ENCODE measurements around the gene FGD5. TPM values are rescaled to one million over a fixed set of nuclear protein-coding genes. Genes with fewer than 3 reads are reported as not detected.
A peak's percentile ranks its signal among the peaks of the same experiment; 100 is the strongest.

Gene FGD5
- total and polyA plus RNA-seq, 9 of the 15 experiments (the other 6 are each of a cell fraction or from before 2014, with no cell fraction given): 0.18 TPM; not detected in 8

- TF ChIP-seq NFE2L1 (tag; IDR thresholded peaks at IDR 0.05; ENCODE audit: borderline replicate concordance, low read depth) (no peak), ZNF124 (CRISPR knock-in tag; IDR thresholded peaks at IDR 0.05) (no peak), SMC3 (conservative IDR thresholded peaks at IDR 0.05; ENCODE audit: insufficient read depth, low read depth, low read length) (peak; percentile 54; the same call in 1 of the 2 replicates), RUNX1 (IDR thresholded peaks at IDR 0.05; ENCODE audit: low read depth) (no peak), HBP1 (CRISPR knock-in tag; IDR thresholded peaks at IDR 0.05) (no peak), RAD21 (CRISPR knock-in tag; conservative IDR thresholded peaks at IDR 0.05 in 1 of 2, IDR thresholded peaks at IDR 0.05 in 1 of 2) (peak; percentile 71 to 77), EZH2 (IDR thresholded peaks at IDR 0.05; ENCODE audit: borderline replicate concordance, low read depth, low read length) (no peak), RBM25 (IDR thresholded peaks at IDR 0.05; ENCODE audit: low read depth, low read length, severe bottlenecking) (no peak)
Measured at GRCh38 chr3:14915636-14916222, 97.0 kb downstream of the FGD5 start (continued).

GRCh38 chr3:14918356-14918860, 99.6 kb downstream of the FGD5 start:
- Histone ChIP-seq H3K4me1 (replicated peaks in 1 of 2; ENCODE audit: control insufficient read depth in 2 of 2, insufficient read depth in 2 of 2, low read length in 2 of 2) (peaks cover 0 to 3% of the 10 kb centered on the region in 2 experiments; a peak in 1 of 5 replicates), H2AFZ (ENCODE audit: low read depth, low read length) (no peak overlapping the region), H3K9me3 (replicated peaks; ENCODE audit: control insufficient read depth, insufficient read depth, low read depth, low read length) (no peaks in the 10 kb centered on the region), H4K20me1 (replicated peaks; ENCODE audit: control insufficient read depth, insufficient read depth, low read length) (peaks cover 19% of the 10 kb centered on the region; the same call in 1 of the 2 replicates), H3K36me3 (ENCODE audit: control insufficient read depth, insufficient read depth, low read length) (no peaks in the 10 kb centered on the region), H3K27ac (ENCODE audit: extremely low read depth, low read depth, low read length) (no peak overlapping the region), H3K9ac (ENCODE audit: insufficient read depth in 1 of 2, low read depth in 2 of 2, low read length in 2 of 2) (no peak overlapping the region), H3K4me2 (ENCODE audit: insufficient read depth, low read length) (no peak overlapping the region), H3K4me3 (no peak overlapping the region), H3K27me3 (ENCODE audit: control insufficient read depth in 2 of 2, insufficient read depth in 2 of 2, low read length in 2 of 2) (peaks cover 40 to 68% of the 10 kb centered on the region in 2 experiments), H3K79me2 (ENCODE audit: control insufficient read depth, insufficient read depth, low read length) (no peaks in the 10 kb centered on the region), H3K9me1 (ENCODE audit: control insufficient read depth, insufficient read depth, low read length) (no peaks in the 10 kb centered on the region)
- BruUV-seq (replicated peaks): no TSS peak
- intact Hi-C loops (cut with micrococcal nuclease): no loop called here
- CTCF ChIA-PET (ENCODE audit: low intra/inter-chr PET ratio): no interaction called here
- 2% methylated on average over 13 of the region's 13 CpGs for WGBS (ENCODE audit: insufficient coverage, low coverage, missing lambda C conversion rate)
- no peak for ATAC-seq
- in situ Hi-C loops (cut with MboI): loop anchor here (25.0 kb wide), 2 partner anchors 406 to 1256 kb away; no protein-coding TSS in a partner anchor
- no peak for FAIRE-seq
- POLR2A ChIA-PET: interaction anchor here (0.6 to 1.1 kb wide), 2 partner anchors 10 to 644 kb away, joined by 3 to 5 read pairs; no protein-coding TSS in a partner anchor
- DNase-seq (ENCODE audit: extremely low read depth in 1 of 4, low spot score in 3 of 4): no peak
- TF ChIP-seq XRCC4 (IDR thresholded peaks at IDR 0.05; ENCODE audit: extremely low read depth, insufficient read depth, insufficient read length): no peak
- TF ChIP-seq, protein P1, sequence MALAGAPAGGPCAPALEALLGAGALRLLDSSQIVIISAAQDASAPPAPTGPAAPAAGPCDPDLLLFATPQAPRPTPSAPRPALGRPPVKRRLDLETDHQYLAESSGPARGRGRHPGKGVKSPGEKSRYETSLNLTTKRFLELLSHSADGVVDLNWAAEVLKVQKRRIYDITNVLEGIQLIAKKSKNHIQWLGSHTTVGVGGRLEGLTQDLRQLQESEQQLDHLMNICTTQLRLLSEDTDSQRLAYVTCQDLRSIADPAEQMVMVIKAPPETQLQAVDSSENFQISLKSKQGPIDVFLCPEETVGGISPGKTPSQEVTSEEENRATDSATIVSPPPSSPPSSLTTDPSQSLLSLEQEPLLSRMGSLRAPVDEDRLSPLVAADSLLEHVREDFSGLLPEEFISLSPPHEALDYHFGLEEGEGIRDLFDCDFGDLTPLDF (CRISPR knock-in tag; IDR thresholded peaks at IDR 0.05): no peak
- TF ChIP-seq ZNF274 (IDR thresholded peaks at IDR 0.05; ENCODE audit: borderline replicate concordance, low read depth, low read length): no peak
- TF ChIP-seq, protein P2, sequence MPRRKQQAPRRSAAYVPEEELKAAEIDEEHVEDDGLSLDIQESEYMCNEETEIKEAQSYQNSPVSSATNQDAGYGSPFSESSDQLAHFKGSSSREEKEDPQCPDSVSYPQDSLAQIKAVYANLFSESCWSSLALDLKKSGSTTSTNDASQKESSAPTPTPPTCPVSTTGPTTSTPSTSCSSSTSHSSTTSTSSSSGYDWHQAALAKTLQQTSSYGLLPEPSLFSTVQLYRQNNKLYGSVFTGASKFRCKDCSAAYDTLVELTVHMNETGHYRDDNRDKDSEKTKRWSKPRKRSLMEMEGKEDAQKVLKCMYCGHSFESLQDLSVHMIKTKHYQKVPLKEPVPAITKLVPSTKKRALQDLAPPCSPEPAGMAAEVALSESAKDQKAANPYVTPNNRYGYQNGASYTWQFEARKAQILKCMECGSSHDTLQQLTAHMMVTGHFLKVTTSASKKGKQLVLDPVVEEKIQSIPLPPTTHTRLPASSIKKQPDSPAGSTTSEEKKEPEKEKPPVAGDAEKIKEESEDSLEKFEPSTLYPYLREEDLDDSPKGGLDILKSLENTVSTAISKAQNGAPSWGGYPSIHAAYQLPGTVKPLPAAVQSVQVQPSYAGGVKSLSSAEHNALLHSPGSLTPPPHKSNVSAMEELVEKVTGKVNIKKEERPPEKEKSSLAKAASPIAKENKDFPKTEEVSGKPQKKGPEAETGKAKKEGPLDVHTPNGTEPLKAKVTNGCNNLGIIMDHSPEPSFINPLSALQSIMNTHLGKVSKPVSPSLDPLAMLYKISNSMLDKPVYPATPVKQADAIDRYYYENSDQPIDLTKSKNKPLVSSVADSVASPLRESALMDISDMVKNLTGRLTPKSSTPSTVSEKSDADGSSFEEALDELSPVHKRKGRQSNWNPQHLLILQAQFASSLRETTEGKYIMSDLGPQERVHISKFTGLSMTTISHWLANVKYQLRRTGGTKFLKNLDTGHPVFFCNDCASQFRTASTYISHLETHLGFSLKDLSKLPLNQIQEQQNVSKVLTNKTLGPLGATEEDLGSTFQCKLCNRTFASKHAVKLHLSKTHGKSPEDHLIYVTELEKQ (CRISPR knock-in tag; IDR thresholded peaks at IDR 0.05): no peak

Data from K562 (cell line).